Measurements from ENCODE around the gene NAGLU.
A peak's percentile ranks its signal among the peaks of the same experiment; 100 is the strongest.
"Not testable (repeated sequence)": the region's sequence is repeated elsewhere in the genome, so short reads cannot be mapped to it uniquely, and the experiment has no call there.

Gene NAGLU

GRCh38 chr17:42521666-42522262 is 14.3 kb upstream of the NAGLU start:
- DNase-seq, result no peak

GRCh38 chr17:42522263-42522790 is 13.7 kb upstream of the NAGLU start:
- no peak for DNase-seq

GRCh38 chr17:42522798-42523278 is 13.2 kb upstream of the NAGLU start:
- no peak for DNase-seq

- DNase-seq, result no peak
Measured at GRCh38 chr17:42525221-42525620, 10.8 kb upstream of the NAGLU start.

DNA sequence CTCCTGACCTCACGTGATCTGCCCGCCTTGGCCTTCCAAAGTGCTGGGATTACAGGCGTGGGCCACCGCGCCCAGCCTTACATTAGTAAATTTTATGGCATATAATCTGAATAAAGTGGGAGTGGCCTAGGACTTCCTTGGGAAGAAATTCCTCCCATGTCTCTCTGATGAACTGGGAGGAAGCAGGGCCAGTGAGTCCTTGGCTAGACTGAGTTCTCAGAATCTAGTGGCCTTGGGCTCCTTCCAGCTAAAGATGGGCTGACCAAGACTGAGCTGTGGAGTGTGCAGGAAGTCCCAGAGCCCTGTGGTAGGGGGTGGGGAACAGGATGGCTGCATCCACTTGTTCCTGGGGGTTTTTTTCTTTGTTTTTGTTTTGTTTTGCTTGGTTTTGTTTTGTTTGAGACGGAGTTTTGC is 10.0 kb upstream of the NAGLU start:
- DNase-seq, result no peak

GRCh38 chr17:42527932-42528331 is 8.1 kb upstream of the NAGLU start:
- DNase-seq, result no peak

GRCh38 chr17:42529061-42529460 is 7.0 kb upstream of the NAGLU start:
- DNase-seq, result no peak

- no peak for DNase-seq
Measured at GRCh38 chr17:42530952-42531454, 5.0 kb upstream of the NAGLU start.

DNA sequence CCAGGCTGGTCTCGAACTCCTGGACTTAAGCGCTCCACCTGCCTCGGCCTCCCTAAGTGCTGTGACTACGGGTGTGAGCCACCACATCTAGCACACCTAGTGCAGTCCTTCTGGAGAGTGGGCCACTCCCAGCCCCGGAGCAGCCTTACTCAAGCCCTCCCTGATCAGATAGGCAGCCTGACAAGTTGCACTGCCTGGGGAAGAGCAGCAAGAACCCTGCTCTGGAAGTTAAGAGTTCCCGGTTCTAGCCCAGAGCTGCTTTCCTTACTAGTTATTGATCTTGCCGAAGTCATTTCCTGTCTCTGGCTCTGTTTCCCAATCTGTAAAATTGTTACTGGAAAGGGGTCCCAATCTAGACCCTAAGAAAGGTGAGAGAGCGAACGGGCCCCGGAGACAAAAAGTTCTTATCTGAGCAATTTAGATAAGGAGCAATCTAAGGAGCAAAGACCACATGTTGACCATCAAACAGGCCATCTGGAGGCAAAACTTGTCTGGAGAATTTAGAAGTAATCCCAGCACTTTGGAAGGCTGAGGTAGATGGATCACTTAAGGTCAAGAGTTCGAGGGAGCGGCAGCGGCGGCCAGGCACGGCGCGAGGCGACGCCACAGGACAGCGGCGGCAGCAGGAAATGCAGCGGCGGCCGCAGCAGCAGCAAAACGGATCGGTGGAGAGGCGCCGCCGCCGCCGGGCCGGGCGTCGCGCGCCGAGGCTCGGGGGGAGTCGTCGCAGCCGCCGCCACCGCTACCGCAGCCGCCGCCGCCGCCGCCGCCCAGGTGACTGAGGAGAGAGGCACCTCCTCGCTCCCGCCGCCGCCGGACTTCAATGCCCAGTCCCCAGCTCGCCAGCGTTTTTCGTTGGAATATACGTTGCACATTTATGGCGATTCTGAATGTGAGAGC is 4.3 kb upstream of the NAGLU start:
- DNase-seq, result peak; percentile 47

DNA sequence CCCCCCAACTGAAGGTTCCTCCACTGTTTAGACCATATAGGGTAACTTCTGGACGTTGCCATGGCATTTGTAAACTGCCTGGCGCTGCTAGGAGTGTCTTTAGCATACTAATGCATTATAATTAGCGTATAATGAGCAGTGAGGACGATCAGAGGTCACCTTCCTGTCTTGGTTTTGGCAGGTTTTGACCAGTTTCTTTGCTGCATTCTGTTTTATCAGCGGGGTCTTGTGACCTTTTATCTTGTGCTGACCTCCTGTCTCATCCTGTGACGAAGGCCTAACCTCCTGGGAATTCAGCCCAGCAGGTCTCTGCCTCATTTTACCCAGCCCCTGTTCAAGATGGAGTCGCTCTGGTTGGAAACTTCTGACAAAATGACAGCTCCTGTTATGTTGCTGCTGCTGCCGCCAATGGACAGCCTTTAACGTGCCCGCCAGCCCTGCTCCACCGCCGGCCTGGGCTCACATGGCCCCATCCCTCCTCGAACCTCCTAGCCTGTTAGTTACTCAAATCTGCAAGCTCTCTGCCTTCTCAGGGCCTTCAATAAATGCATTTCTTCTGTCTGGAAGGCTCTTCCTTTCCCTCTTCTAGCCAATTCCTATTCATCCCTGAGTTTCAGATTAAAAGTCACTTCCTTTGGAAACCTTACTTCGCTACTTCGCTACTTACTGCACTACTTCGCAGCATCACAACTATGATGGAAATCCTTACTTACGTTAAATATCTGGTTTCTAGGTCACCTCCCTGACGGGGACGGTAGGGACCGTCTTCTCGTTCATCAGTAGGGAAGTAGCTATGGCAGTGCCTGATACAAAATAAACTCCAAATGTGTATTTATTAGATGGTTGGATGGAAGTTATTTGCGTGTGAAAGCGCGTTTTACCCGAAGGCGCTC is 640 bp upstream of the NAGLU start:
- no peak for DNase-seq

DNA sequence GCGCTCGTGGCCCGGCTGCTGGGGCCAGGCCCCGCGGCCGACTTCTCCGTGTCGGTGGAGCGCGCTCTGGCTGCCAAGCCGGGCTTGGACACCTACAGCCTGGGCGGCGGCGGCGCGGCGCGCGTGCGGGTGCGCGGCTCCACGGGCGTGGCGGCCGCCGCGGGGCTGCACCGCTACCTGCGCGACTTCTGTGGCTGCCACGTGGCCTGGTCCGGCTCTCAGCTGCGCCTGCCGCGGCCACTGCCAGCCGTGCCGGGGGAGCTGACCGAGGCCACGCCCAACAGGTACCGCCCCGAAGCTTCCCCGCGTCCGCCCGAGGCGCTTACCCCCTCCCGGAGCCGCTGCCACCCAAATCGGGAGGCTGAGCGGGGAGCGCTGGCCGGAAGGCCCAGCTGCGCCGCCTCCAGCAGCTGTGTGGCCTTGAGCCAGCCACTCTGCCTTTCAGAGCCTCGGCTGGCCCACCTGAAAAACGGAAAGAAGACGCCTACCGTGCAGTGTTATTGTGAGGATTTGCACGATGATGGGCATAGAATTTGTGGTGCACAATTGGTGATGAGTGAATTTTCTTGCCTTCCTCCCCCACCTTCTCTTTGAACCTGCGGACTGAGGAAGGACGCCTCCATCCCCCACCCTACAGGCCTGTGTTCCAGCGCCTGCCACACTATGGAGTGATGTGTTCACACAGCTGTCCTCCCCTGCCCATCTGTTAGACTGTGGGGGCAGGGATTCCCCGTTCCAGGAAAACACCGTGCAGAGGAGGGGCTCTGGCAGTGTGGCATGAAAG is 523 bp downstream of the NAGLU start:
- DNase-seq, result peak; percentile 51

DNA sequence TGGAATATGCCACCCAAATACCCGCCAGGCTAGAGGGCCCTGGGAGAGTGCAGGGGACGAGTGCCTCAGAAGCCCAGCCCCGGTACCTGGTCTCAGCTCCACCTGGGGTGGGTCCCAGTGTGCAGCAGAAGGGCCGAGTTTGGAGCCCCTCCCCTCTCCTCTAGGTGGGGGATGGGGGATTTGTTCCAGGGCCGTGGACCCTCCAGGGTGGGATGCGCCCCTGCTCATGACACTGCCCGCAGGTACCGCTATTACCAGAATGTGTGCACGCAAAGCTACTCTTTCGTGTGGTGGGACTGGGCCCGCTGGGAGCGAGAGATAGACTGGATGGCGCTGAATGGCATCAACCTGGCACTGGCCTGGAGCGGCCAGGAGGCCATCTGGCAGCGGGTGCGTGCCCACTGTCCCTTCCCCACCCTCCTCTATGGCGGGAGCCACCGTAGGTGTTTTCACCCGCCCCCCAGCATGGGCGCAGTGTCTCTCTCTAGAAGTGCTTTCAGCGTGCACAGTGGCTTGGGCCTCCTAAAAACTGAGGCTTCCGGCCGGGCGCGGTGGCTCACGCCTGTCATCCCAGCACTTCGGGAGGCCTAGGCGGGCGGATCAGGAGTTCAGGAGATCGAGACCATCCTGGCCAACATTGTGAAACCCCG is 1.2 kb downstream of the NAGLU start:
- no peak for DNase-seq

- no peak for DNase-seq
Measured at GRCh38 chr17:42537826-42538451, 1.9 kb downstream of the NAGLU start.

DNA sequence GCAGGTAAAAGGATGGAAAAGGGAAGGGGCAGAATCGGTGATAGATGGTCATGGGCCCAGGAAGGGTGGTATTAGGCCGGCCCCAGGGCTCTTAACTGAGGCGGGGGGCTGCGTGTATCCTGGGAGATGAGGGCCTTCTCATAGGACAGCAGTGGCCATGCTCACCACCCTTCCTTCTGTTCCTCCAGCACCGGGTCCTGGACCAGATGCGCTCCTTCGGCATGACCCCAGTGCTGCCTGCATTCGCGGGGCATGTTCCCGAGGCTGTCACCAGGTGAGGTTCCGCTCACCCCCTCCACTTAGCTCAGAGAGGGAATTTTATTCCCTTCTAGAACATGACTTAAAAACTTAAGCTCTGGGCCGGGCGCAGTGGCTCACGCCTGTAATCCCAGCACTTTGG is 2.4 kb downstream of the NAGLU start:
- no peak for DNase-seq

DNA sequence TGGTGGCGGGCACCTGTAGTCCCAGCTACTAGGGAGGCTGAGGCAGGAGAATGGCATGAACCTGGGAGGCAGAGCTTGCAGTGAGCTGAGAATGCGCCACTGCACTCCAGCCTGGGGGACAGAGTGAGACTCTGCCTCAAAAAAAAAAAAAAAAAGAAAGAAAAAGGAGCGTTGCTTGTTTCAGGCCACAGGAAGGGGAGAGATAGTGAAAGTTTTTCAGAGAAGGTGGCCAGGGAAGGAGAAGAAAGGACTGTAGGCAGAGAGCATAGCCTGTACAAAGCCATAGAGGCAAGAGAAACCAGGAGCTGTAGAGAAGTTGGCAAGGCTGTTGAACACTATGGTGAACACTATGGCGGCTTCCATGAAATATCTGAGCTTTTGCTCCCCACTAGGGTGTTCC is 4.5 kb downstream of the NAGLU start:
- not testable (repeated sequence) for DNase-seq

GRCh38 chr17:42541041-42541833 is 5.2 kb downstream of the NAGLU start:
- DNase-seq, result no peak

DNA sequence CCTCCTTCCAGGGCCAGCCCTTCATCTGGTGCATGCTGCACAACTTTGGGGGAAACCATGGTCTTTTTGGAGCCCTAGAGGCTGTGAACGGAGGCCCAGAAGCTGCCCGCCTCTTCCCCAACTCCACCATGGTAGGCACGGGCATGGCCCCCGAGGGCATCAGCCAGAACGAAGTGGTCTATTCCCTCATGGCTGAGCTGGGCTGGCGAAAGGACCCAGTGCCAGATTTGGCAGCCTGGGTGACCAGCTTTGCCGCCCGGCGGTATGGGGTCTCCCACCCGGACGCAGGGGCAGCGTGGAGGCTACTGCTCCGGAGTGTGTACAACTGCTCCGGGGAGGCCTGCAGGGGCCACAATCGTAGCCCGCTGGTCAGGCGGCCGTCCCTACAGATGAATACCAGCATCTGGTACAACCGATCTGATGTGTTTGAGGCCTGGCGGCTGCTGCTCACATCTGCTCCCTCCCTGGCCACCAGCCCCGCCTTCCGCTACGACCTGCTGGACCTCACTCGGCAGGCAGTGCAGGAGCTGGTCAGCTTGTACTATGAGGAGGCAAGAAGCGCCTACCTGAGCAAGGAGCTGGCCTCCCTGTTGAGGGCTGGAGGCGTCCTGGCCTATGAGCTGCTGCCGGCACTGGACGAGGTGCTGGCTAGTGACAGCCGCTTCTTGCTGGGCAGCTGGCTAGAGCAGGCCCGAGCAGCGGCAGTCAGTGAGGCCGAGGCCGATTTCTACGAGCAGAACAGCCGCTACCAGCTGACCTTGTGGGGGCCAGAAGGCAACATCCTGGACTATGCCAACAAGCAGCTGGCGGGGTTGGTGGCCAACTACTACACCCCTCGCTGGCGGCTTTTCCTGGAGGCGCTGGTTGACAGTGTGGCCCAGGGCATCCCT is 7.4 kb downstream of the NAGLU start:
- no peak for DNase-seq

DNA sequence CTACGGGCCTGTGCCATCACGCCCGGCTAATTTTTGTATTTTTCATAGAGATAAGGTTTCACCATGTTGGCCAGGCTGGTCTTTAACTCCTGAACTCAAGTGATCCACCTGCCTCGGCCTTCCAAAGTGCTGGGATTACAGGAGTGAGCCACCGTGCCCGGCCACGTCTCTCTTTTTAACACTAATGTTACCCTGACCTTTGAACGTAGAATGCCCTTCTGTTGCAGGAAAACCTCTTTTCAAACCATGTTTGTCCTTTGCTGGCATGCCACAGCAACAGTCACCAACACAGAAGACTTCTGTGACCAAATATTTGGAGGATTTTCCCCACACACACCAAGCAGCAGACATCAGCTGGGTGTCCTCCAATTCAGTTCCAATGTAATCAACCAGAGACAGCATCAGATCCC is 8.8 kb downstream of the NAGLU start:
- DNase-seq, result no peak

All from central memory CD4-positive, alpha-beta T cell (primary cell).